Measurements from ENCODE around the gene CMTM7. TPM values are rescaled to one million over a fixed set of nuclear protein-coding genes. Genes with fewer than 3 reads are reported as not detected.

Gene CMTM7
- total and polyA plus RNA-seq, 2 of the 13 experiments (the other 11 are each of a cell fraction or from before 2014, with no cell fraction given), result 20.9 to 21.4 TPM

- TF ChIP-seq BCL3 (CRISPR knock-in tag; IDR thresholded peaks at IDR 0.05) (no peak), ZNF225 (CRISPR knock-in tag; IDR thresholded peaks at IDR 0.05) (0 out of 2 replicates have a peak, but pooled peaks have one; percentile 38), PRDM4 (CRISPR knock-in tag; IDR thresholded peaks at IDR 0.05; ENCODE audit: borderline replicate concordance) (no peak), ZNF530 (CRISPR knock-in tag; IDR thresholded peaks at IDR 0.05; ENCODE audit: low read depth) (no peak), RCOR2 (CRISPR knock-in tag; IDR thresholded peaks at IDR 0.05) (no peak), JDP2 (CRISPR knock-in tag; IDR thresholded peaks at IDR 0.05; ENCODE audit: borderline replicate concordance) (no peak), ZNF512 (CRISPR knock-in tag; IDR thresholded peaks at IDR 0.05) (no peak), ZNF280B (CRISPR knock-in tag; IDR thresholded peaks at IDR 0.05; ENCODE audit: borderline replicate concordance) (peak; percentile 75; the same call in 1 of the 2 replicates), RFXAP (CRISPR knock-in tag; IDR thresholded peaks at IDR 0.05; ENCODE audit: borderline replicate concordance) (no peak), ZFP62 (CRISPR knock-in tag; IDR thresholded peaks at IDR 0.05) (no peak), ZNF580 (CRISPR knock-in tag; IDR thresholded peaks at IDR 0.05; ENCODE audit: borderline replicate concordance, low read depth) (peak; percentile 51; the same call in 1 of the 2 replicates), REL (CRISPR knock-in tag; conservative IDR thresholded peaks at IDR 0.05) (no peak), ZNF761 (CRISPR knock-in tag; conservative IDR thresholded peaks at IDR 0.05) (no peak; the same call in 1 of the 2 replicates), ZNF556 (CRISPR knock-in tag; IDR thresholded peaks at IDR 0.05; ENCODE audit: borderline replicate concordance) (0 out of 2 replicates have a peak, but pooled peaks have one; percentile 29), THAP8 (CRISPR knock-in tag; IDR thresholded peaks at IDR 0.05; ENCODE audit: borderline replicate concordance) (no peak), ZBTB25 (CRISPR knock-in tag; IDR thresholded peaks at IDR 0.05) (peak; percentile 36; the same call in 1 of the 2 replicates), TARDBP (CRISPR knock-in tag; IDR thresholded peaks at IDR 0.05) (no peak), ZFP37 (CRISPR knock-in tag; IDR thresholded peaks at IDR 0.05; ENCODE audit: borderline replicate concordance) (no peak)
Observed at GRCh38 chr3:32391643-32392535, at the start of gene CMTM7 (continued).
